Left colon (tissue), 2 donors: ENCODE data around the gene SLBP. TPM values are rescaled to one million over a fixed set of nuclear protein-coding genes. Genes with fewer than 3 reads are reported as not detected.

Experiments used
- ATAC-seq: fragments of 200-7000 bp; cut with Tn5 transposase; one replicate; pipeline ENCODE4 v1.9.1; 2020; ENCODE audit warnings: mild to moderate bottlenecking, moderate library complexity
- DNase-seq, 2 donors: peaks; one replicate each; pipeline ENCODE4 v3.0.0-alpha.2; 2020
- intact Hi-C, 2 donors: fragments of 100-400 bp; cut with DNase I in 1 of 2; cut with micrococcal nuclease in 1 of 2; formaldehyde crosslinking; loops; one replicate each; pipeline versions ENCODE4 v1.11.2 to v1.14.0; 2022; cut with DNase I, micrococcal nuclease
- total RNA-seq, 2 donors: library from RNA; stranded (reverse); fragmentation: NEBNext Ultra II Directional; extraction: Animal tissue kit (Norgen Biotek cat#: 25700); gene quantifications; one replicate each; pipeline ENCODE4 v1.2.1, GENCODE V29; 2021
- donor health status: DM: no; HTN: no; CAD: no.
- donor health status: DM: yes; HTN: yes; CAD: no.

The SLBP gene
- total RNA-seq, 2 donors from 2014 or later = 23.3 to 27.3 TPM

DNA sequence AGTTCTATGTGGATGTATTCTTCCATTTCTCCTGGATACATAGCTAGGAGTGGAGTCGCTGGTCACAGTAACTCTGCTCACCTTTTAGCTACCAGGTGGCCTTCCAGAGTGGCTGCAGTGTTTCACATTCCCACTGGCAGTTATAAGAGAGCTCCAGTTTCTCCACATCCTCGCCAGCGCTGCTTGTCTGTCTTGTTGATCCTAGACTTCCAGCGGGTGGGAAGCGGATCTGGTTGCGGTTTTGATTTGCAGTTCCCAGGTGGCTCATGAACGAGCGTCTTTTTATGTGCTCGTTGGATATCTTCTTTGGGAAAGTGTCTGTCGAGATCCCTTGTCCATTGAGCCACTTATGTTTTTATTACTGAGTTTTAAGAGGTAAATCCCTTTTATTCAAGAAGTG lies 20.8 kb upstream of the SLBP start:
- DNase-seq = no peak
- intact Hi-C loops = no loop called here
- ATAC-seq = no peak

DNA sequence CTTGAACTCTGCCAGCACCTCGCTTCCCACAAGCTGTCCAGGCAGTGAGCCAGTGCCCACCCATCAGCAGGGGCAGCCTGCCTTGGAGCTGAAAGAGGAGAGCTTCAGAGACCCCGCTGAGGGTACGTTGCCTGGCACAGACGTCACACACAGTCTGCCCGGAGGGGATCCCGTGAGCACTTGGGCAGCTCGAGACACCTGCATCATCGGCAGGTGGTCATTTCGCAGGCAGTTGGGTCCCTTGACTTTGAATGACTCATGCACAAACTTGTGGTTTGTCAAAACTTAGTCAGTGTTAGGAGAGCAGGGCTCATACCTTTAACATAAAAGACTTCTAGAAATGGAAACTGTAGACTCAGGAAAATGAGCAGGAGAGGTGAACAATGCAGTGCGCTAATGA lies 19.1 kb upstream of the SLBP start:
- intact Hi-C loops = no loop called here
- DNase-seq (no peak), ATAC-seq (no peak)

DNA sequence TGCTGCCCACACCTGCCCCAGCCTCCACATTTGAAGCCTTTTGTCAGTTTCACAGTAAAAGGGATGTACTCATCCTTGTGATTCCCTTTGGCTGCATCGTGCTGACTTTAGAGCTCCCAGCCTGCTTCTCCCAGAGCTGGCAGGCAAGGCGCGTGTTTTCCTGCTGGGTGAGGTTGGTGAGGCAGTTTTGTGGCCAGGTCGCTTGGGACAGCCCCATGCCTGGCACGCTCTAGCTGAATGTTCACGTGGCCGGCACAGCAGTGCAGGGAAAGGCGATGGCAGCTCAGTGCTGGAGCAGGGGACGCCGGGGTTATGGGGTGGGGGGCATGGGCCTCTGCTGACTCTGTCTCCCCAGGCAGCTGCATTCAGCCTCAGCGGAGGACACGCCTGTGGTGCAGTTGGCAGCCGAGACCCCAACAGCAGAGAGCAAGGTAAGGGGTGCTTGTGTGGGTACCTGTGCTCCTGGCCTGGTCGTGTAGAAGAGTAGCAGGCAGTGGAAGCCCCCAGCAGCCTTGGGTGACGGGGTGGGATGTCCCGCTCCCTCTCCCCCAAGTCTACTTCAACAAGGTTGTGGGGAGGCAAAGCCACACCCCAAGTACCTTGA lies 18.5 kb upstream of the SLBP start:
- ATAC-seq = no peak
- intact Hi-C loops = no loop called here
- DNase-seq = no peak

DNA sequence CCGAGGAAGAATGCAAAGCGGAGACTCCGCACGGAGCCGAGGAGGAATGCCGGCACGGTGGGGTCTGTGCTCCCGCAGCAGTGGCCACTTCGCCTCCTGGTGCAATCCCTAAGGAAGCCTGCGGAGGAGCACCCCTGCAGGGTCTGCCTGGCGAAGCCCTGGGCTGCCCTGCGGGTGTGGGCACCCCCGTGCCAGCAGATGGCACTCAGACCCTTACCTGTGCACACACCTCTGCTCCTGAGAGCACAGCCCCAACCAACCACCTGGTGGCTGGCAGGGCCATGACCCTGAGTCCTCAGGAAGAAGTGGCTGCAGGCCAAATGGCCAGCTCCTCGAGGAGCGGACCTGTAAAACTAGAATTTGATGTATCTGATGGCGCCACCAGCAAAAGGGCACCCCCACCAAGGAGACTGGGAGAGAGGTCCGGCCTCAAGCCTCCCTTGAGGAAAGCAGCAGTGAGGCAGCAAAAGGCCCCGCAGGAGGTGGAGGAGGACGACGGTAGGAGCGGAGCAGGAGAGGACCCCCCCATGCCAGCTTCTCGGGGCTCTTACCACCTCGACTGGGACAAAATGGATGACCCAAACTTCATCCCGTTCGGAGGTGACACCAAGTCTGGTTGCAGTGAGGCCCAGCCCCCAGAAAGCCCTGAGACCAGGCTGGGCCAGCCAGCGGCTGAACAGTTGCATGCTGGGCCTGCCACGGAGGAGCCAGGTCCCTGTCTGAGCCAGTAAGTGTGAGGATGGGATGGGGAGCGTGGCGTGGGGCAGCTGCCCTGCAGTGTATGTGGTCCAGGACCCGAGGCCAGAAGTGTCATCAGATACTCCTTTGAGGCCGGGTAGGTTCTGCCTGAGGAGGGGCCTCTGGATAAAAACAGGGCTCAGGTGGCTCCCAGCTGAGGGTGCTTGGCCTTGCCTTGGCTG lies 16.2 kb upstream of the SLBP start:
- ATAC-seq = no peak
- intact Hi-C loops = loop anchor here in 1 of 2 donors (5.0 kb wide), 1 partner anchor 36 kb away; no protein-coding TSS in a partner anchor

DNA sequence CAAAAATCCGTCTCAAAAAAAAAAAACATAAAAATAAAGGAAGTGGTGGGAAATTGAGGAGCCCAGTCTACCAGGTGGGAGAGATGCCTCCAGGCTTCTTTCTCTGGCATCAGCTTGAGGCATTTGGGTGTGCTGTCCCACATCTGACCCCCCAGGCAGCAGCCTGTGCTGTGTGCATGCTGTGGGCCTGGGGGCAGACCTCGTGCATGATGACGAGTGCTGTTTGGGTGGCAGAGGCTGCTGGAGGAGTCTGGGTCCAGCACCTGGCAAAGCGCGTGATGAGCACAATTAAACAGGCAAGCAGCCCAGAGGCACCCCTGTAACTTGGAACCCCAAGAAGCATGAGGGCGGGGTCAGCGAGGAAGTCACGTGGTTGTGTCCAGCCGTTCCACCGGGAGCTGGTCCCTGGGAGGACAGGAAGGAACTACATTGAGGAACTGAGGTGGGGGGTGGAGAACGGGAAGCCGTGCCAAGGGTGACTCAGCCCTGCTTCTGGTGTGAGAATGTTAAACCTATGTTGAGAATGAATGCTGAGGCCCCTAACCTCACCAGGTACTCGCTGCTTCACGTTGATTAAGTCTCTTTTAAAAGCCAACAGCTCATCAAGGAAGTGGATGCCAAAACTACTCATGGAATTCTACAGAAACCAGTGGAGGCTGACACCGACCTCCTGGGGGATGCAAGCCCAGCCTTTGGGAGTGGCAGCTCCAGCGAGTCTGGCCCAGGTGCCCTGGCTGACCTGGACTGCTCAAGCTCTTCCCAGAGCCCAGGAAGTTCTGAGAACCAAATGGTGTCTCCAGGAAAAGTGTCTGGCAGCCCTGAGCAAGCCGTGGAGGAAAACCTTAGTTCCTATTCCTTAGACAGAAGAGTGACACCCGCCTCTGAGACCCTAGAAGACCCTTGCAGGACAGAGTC lies 15.3 kb upstream of the SLBP start:
- intact Hi-C loops = loop anchor here in 1 of 2 donors (5.0 kb wide), 1 partner anchor 35 kb away; no protein-coding TSS in a partner anchor
- DNase-seq = peak; percentile 47 to 69
- peak; percentile 46 for ATAC-seq

More for the DNA sequence above, 16.2 kb upstream of the SLBP start:
- DNase-seq = no peak

DNA sequence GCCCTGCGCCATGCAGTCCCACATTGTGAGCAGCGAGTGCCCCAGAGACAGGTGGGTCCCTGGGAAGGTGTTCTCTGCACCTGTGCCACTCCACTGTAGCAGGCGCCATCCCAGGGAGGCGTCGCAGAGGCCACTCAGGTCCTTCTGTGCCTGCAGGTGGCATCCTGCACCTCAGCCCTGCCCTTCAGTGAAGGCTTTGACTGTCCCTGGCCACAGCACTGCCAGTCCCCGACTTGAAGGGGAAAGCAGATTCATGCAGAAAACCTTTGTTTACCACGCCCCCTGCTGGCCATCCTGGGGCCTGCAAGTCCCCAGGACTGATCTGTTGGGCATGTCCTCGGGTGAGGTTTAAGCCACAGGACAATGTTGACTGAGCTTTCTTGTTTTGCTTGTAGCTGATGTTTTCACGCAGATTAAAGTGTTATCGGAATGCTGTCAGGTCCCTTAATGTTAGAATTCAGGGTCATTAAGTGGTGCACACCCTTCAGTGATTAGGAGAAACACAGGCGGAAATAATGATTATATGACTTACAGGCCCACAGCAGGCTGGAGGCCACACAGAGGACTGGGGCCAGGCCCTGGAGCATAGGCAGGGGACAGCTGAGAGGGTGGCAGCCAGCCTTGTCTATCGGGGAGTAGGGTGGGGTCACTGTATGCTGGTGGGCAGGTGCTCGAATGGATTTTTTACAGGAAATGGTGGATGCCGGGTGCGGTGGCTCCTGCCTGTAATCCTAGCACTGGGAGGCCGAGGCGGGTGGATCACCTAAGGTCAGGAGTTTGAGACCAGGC lies 14.2 kb upstream of the SLBP start:
- ATAC-seq (peak; percentile 69), DNase-seq (peak; percentile 83 to 94)
- intact Hi-C loops = loop anchor here in 1 of 2 donors (5.0 kb wide), 1 partner anchor 34 kb away; no protein-coding TSS in a partner anchor

DNA sequence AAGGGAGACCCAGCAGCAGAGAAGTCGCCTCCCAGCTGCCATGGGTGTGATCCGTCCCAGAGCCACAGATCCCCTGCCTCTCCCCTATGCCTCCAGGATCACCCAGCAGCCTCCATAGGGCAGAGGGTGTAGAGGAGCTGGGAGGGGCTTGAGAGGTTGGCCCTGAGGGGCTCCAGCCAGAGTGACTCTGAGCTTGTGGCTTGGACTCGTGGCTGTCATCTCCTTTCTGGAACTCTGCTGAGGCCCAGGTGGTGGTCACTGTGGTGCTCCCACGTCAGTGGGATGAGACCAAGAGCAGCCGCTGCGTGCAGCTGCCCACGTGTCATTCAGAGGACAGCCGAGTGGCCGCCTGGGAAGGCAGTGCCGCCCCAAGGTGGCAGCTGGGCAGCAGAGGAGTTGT lies 13.4 kb upstream of the SLBP start:
- ATAC-seq (no peak), DNase-seq (no peak)
- intact Hi-C loops = loop anchor here in 1 of 2 donors (5.0 kb wide), 1 partner anchor 33 kb away; no protein-coding TSS in a partner anchor

DNA sequence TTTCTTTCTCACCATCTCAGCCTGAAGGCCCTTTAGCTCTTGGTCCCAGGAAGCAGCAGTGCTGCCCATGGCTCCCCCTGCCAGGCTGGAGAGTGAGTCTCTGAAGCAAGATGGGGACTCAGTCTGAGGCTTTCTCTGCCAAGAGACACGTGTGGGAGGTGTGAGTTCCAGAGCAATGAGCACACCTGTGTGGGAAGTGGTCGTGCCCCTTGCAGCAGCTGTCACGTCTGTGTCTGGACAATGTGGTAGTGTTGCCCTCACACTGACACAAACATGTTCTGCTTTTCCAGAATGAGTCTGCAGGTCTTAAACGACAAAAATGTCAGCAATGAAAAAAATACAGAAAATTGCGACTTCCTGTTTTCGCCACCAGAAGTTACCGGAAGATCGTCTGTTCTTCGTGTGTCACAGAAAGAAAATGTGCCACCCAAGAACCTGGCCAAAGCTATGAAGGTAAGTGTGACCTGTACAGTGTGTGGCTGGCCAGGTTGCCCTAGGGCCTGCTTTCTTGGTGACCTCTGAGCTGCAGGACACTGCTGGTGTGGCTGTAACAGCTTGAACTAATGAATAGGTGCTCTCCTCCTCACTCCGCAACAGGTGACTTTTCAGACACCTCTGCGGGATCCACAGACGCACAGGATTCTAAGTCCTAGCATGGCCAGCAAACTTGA lies 11.1 kb upstream of the SLBP start:
- intact Hi-C loops = no loop called here
- DNase-seq = peak in 1 of 2 donors; percentile 19

DNA sequence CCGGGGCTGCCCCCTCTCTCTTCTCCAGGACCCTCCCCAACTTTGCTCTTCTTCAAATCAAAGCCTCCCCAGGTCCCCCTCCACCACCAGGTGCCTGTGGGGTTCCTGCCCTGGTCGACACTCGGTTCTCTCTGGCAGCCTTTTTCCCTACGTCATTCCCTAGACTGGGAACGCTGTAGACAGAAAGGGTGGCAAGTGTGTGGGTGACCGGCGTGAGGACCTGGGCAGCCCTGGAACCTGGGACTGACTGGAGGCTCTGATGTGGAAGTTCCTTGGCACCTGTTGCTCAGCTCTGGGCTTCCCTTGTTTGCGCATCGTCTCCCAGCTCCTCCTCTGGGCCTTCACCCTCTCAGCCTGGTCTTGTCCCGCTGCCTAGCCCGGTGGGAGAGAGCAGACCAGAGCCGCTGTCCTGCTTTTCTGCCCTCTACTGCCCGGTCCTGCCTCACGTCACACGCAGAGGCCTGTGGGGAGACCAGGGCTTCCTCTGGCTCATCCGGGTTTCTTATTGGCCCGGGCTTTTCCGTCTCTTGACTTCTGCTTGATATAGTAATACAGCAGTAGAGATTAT lies 10.5 kb upstream of the SLBP start:
- DNase-seq (peak in 1 of 2 donors; percentile 30), ATAC-seq (no peak)
- intact Hi-C loops = no loop called here

More for the DNA sequence above, 11.1 kb upstream of the SLBP start:
- no peak for ATAC-seq

DNA sequence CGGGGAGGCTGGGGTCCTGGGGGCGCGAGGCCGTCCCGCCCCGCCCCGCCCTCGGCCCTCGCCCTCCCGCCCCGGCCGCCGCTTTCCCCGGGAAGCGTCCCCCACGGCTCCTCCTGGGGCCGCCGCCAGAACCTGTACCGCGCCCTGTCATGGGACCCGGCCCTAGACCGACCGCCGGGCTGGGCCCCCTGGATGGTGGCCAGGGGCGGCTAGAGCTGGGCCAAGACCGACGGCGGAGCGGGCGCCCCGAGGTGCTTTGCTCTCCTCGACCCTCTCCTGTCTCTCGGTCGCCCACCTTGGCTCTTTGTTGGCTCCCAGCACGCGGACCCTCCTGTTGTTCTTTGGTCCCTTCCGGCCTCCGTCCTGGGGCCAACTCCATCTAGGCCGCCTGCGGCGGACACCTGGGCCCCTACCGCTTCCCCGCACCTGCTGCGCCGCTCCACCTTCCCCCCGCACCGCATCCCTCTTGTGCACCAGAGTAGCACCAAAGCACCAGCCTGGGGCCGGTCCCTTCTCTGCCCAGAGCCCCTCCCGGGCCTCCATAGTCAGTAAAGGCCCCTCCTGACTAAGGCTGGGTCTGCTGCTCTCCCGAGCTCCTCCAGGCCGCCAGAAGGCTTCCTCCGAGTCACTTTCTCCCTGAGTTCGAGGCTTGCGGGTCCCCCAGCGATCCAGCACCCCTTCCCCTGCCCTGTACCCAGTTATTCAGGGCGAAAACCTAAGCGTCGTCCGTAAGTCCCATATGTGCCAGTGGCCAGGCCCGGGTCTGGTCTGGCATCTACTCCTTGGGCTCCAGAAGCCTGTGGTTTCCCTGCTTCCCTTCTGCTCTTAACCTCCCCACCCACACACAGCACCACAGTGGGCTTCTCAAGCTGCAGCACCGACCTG lies 9.8 kb upstream of the SLBP start:
- ATAC-seq (no peak), DNase-seq (peak in 1 of 2 donors; percentile 44)
- intact Hi-C loops = no loop called here

DNA sequence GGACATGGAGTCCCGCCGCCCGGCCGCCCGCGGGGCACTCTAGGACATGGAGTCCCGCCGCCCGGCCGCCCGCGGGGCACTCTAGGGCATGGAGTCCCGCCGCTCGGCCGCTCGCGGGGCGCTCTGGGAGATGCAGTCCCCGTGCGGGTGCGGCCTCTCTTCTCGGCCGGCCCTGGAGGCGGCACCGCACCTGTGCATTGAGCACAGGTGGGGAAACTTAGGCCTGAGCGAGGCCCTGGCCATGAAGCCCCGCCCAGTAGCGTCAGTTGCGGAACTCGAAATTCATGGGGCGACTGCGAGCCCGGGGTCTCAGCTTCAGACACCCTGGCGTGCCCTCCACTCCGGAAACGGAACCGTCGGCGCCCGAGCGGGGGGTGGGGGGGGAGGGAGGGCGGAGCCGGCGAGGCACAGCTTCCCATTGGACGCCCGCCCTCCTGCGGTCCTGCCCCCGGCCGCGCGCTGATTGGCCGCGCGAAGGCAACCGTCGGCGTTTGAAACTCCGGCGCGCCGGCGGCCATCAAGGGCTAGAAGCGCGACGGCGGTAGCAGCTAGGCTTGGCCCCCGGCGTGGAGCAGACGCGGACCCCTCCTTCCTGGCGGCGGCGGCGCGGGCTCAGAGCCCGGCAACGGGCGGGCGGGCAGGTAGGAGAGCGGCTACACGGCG lies 9.0 kb upstream of the SLBP start, which contains the start of the genes TACC3 and TMEM129:
TSS of gene TACC3 (plus strand) at position 519 of the 663 bp plus-strand sequence. CDS start 1,901 bp downstream, outside the sequence.
TSS of gene TMEM129 (minus strand) at position 321 of the 663 bp plus-strand sequence. CDS start 486 bp downstream, outside the sequence.
- ATAC-seq = peak; percentile 84
- intact Hi-C loops = no loop called here
- DNase-seq = peak; percentile 95 to 97

DNA sequence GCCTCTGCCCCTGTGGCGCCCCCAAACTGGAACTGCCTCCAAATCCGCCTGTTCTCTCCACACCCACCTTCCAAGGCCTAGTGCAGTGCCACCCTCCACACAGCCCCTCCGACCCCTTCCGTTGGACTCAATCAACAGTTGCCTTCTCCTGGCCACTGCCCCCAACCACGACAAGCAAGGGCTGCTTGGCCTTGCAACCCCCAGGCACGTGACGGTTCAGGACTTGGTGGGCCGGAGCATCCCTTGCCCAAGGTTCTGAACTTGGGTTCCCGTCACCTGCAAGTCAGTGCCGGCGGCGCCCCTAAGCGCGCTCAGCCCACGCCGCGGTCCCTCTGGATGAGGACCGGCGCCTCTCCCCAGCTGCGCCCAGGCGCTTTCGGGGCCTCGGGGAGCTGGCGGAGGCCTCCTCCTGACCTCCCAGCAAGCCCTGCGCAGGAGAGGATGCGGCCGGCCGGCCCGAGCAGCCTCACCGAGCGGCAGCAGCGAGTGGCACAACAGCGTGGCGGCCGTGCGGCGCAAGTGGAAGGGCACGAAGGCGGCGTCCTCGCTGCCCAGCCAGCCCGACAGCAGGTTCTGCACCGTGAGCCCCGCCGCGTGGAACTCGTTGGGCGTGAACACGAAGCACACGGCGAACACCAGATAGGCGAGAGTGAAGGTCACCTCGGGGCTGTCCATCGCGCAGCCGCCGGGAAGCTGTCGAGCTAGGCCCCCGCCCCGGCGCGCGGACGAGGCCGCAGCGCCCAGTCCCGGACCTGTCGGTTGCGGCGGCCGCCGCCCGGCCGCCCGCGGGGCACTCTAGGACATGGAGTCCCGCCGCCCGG lies 8.3 kb upstream of the SLBP start:
- DNase-seq (peak; percentile 56 to 71), ATAC-seq (peak; percentile 53)
- intact Hi-C loops = no loop called here

DNA sequence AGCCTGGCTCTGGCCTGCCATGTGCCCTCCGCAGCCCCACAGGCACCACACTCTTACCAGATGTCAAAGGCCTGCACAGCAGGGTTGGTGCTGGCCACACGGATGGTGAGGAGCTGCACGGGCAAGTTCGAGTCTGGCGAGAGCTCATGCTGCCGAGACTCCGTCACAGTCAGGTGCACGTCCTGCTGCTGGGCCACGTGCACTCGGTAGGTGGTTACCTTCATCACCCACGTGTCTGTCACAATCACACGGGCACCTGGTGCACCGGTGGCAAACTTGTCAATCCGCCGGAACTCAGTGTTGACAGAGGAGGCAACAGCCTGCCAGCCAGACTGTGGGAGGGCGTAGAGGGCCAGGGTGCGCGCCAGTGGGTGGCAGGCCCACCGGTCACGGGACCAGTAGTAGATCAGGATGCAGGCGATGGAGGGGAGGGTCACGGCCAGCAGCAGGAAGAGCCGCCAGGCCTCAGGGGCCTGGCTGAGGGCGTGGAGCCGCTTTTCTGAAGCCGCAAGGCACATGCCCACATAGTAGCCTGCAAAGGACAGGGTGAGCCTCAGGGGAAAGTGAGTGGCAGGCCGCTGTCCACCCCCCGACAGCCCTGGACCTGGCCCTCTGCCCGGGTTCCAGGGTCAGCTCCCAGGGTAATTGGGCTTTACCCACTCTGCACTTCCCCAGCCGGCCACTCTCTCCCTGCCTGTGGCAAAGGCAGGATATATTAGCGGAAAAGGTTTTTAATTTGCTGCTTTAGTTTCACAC lies 6.2 kb upstream of the SLBP start:
- no peak for ATAC-seq

More for the DNA sequence above, 6.2 kb upstream of the SLBP start:
- no peak for DNase-seq
- intact Hi-C loops = no loop called here
